Renal cortical epithelial cell (primary cell): ENCODE data around the gene ITGA3. TPM values are rescaled to one million over a fixed set of nuclear protein-coding genes. Genes with fewer than 3 reads are reported as not detected.
A peak's percentile ranks its signal among the peaks of the same experiment; 100 is the strongest.

ENCODE experiments used
- DNase-seq: peaks from one replicate; pipeline ENCODE4 v3.0.0-alpha.2; 2011; ENCODE audit warnings: low read depth
- total RNA-seq: library from RNA; depleted of rRNA; stranded (reverse); fragments of >200 nt; gene quantifications from 2 replicates; pipeline ENCODE4 v1.2.3, GENCODE V29; 2014

ITGA3 gene
- total RNA-seq, 1 donor from 2014 or later, result 882 TPM

DNA sequence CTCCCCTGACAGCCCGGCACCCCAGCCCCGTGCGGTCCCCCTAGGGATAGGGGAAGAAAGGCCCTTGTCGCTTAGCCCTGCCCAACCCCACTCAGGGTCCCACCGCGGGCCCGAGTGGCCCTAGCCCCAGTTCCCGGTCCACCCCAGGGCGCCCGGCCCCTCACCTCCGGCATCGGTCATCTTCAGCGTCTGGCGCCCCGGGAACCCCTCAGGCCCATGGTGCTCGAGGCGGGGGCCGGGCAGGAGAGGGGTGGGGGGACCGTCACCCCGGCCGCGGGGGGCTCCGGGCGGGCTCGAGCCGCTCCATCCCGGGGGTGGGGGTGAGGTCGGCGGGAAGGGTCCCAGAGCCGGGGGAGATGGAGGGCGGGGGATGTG, 73.4 kb downstream of the ITGA3 start:
- no peak for DNase-seq

- no peak for DNase-seq
Measured at GRCh38 chr17:50129728-50130558, 74.0 kb downstream of the ITGA3 start, which contains the start of gene SAMD14. SAMD14 (minus strand) TSS chr17:50130160; CDS start chr17:50124959, 5,201 bp downstream.

GRCh38 chr17:50130559-50131305, 74.8 kb downstream of the ITGA3 start:
- DNase-seq, result no peak

DNA sequence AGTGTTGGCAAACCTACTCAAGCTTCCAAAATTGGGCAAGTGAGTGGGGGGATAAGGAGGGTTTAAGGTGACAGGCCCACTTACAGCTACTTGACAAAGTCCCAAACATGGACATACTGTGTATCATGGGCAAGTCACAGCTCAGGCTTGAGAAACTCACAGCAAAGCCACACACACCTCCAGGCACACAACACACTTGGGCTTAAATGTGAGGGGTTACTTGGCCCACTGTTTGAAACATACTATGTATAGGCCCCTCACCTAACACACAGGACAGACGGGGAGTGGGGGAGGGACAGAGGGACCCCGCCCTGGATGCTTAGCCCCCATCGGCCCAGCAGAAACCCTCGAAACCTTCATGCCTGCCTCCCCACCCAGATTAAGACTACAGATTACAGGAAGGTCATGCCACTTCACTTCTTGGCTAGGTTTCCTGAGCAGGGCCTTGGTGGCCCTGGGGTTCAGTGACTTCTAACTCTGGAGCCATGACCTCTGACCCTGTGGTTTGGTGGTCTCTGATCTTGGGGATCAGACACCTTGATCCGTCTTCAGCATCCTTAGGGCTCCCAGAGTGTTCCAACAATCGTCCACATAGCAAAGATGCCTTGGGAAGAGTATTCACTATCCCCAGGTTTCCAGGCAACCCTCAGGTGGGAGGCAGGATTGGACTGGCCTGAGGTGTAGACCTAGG, 76.3 kb downstream of the ITGA3 start:
- no peak for DNase-seq

- DNase-seq, result peak; percentile 80
Measured at GRCh38 chr17:50133028-50133768, 77.3 kb downstream of the ITGA3 start.

DNA sequence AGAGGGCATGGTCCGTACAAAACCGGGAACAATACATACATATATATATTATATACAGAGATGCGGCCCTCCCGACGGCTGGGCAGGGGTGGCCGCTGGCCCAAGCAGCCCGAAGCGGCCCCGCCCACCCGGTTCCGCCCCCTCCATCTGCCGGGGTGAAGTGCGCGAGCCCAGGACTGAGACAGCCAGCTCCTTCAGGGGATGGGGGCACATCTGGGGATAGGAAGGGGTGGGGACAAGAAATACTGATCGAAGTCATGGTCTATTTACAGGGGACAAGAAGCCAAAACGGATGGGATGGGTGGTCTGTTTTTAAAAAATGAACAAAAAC, 77.8 kb downstream of the ITGA3 start:
- no peak for DNase-seq

DNA sequence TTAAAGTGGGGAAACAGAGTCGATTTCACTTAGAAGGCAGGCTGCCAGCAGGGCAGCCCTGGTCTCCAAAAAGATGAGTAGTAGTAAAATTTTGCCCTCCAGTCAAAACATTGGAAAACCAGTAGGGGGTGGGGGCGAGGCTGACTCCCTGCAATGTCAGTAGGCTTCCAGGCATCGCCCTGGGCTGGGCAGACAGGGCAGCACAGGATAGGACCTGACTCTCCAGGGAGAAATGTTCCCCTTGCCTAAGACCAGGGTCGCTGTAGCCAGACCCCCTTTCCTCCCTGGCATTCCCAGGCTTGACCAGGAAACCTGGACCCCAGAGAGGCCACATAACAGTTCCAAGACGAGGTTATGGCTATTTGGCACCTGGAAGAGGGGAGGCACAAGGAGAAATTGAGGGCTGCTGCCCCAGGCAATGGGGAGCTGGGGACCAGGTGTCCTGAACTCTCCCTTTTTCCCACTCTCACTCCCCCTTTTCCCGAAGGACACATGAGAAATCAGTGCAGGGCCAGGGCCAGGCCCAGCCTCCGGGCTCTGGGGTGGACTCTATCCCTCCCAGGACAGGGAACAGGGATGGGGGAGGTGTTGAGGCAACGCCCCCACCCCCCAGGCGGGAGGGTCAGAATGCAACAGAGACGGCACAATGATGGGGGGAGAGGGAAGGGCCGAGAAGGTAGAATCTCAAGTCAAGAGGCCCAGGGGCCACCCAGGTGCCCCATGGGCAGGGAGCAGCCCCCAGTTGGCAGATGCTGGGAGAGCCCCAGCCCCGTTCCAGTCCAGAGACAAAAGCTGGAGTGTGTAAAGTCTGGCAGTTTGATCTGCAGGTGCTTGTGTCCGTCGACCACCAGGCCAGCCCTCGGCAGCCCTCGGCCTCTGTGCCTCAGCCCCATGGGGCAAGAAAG, 78.5 kb downstream of the ITGA3 start:
- DNase-seq, result no peak

GRCh38 chr17:50135316-50136095, 79.6 kb downstream of the ITGA3 start:
- DNase-seq, result peak; percentile 39

DNA sequence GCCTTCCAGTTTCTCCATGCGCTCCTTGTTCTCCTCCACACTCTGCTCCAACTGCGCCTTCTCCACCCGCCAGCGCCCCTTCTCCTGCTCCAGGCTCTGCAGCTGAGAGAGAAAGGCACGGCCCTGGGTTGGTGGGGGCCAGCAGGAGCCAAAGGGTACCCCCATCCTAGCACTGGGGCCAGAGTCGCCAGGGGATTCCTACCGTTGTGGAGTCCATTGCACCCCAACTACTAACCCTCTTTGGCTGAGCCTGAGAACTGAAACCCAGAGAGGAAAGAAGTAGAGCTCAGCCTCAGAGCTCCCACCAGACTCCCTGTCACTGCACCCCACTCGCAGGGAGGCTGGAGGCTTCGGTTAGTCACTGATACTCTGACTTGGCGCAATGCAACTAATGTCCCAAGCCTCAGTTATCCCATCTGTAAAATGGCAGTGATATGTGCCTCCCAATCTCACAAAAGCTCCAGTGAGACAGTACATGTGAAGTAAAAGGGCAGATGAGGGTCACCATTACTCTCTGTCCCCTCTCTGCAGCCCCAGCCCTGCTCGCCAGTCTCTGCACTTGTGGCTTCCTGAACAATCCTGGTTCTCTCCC, 80.3 kb downstream of the ITGA3 start:
- DNase-seq, result no peak

- DNase-seq, result no peak
Measured at GRCh38 chr17:50137042-50137441, 81.1 kb downstream of the ITGA3 start.

GRCh38 chr17:50139185-50139783, 83.4 kb downstream of the ITGA3 start:
- no peak for DNase-seq

Other genes with a start within 250 kb of the ITGA3 start
- not detected in 2 replicates for gene TAC4, start 208.0 kb upstream of the ITGA3 start, total RNA-seq
- 0.25 TPM in 1 of 2 replicates, not detected in the other for gene DLX4, start 86.9 kb upstream of the ITGA3 start, total RNA-seq
- not detected in 2 replicates for gene DLX3, start 60.9 kb upstream of the ITGA3 start, total RNA-seq
- gene PDK2, start 39.2 kb downstream of the ITGA3 start, total RNA-seq, result 4.2 and 37.9 TPM in 2 replicates
- gene SAMD14, start 74.0 kb downstream of the ITGA3 start, total RNA-seq, result 1.2 and 2.3 TPM in 2 replicates
- gene PPP1R9B, start 94.6 kb downstream of the ITGA3 start, total RNA-seq, result 15.8 and 39.9 TPM in 2 replicates
- gene SGCA, start 109.9 kb downstream of the ITGA3 start, total RNA-seq, result not detected in 2 replicates
- 65.6 and 141 TPM in 2 replicates for gene COL1A1, start 145.5 kb downstream of the ITGA3 start, total RNA-seq
- gene TMEM92, start 218.4 kb downstream of the ITGA3 start, total RNA-seq, result 0.87 and 2.3 TPM in 2 replicates